ENCODE results near the gene FAM210B. TPM values are rescaled to one million over a fixed set of nuclear protein-coding genes. Genes with fewer than 3 reads are reported as not detected.

FAM210B gene
- total RNA-seq: 38.0 and 46.2 TPM in 2 replicates

GRCh38 chr20:56358600-56359211 is at the start of gene FAM210B:
TSS of gene FAM210B (plus strand) at chr20:56358974. CDS start at chr20:56359006, 32 bp downstream.
- H3K4me3 ChIP-seq (ENCODE audit: low read depth, low read length): peak within 1 kb of the TSS; percentile 83
- TF ChIP-seq, protein P1, sequence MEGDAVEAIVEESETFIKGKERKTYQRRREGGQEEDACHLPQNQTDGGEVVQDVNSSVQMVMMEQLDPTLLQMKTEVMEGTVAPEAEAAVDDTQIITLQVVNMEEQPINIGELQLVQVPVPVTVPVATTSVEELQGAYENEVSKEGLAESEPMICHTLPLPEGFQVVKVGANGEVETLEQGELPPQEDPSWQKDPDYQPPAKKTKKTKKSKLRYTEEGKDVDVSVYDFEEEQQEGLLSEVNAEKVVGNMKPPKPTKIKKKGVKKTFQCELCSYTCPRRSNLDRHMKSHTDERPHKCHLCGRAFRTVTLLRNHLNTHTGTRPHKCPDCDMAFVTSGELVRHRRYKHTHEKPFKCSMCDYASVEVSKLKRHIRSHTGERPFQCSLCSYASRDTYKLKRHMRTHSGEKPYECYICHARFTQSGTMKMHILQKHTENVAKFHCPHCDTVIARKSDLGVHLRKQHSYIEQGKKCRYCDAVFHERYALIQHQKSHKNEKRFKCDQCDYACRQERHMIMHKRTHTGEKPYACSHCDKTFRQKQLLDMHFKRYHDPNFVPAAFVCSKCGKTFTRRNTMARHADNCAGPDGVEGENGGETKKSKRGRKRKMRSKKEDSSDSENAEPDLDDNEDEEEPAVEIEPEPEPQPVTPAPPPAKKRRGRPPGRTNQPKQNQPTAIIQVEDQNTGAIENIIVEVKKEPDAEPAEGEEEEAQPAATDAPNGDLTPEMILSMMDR (IDR thresholded peaks at IDR 0.05; ENCODE audit: insufficient read depth, low read depth, low read length): no peak
- peak; percentile 89 for DNase-seq (ENCODE audit: low read depth)

GRCh38 chr20:56316051-56316450 is 42.7 kb upstream of the FAM210B start:
- H3K4me3 ChIP-seq (ENCODE audit: low read depth, low read length): no peak overlapping the region
- TF ChIP-seq, protein P1 (IDR thresholded peaks at IDR 0.05; ENCODE audit: insufficient read depth, low read depth, low read length): no peak
- no peak for DNase-seq (ENCODE audit: low read depth)

DNA sequence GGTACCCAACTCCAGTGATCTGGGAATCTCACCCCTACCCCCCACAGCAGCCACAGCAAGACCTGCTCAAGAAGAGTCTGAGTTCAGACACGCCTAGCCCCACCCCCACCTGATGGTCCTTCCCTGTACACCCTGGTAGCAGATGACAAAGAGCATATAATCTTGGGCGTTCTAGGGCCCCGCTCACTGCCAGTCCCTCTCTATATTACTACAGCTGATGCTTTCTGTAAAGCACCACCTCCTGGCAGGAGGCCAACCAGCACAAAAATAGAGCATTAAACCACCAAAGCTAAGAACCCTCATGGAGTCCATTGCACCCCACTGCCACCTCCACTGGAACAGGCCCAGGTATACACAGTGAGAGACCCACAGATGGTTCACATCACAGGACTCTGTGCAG is 42.3 kb upstream of the FAM210B start:
- TF ChIP-seq, protein P1 (IDR thresholded peaks at IDR 0.05; ENCODE audit: insufficient read depth, low read depth, low read length): no peak
- no peak overlapping the region for H3K4me3 ChIP-seq (ENCODE audit: low read depth, low read length)

DNA sequence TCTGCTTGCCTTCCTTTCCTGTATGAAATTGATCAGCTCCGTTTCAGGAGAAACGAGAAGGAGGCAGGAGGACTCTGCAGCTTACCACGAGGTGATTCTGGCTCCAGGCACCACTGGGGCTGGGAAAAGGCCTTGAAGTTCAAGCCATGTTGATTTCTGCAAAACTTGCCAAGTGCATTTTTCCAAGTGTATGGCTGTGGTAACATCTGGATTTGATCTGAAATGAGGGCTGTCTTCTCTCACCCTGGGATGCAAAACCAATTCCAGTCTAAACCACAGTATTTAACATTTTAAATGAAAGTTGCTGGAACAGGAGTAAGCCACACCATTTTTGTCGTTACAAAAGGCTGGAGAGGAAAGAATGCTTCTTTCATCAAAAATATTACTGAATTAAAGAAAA is 36.1 kb upstream of the FAM210B start:
- H3K4me3 ChIP-seq (ENCODE audit: low read depth, low read length): no peak overlapping the region
- no peak for DNase-seq (ENCODE audit: low read depth)
- TF ChIP-seq, protein P1 (IDR thresholded peaks at IDR 0.05; ENCODE audit: insufficient read depth, low read depth, low read length): no peak

More for the DNA sequence above, 42.3 kb upstream of the FAM210B start:
- no peak for DNase-seq (ENCODE audit: low read depth)

- no peak for DNase-seq (ENCODE audit: low read depth)
- TF ChIP-seq, protein P1 (IDR thresholded peaks at IDR 0.05; ENCODE audit: insufficient read depth, low read depth, low read length): no peak
- H3K4me3 ChIP-seq (ENCODE audit: low read depth, low read length): no peak overlapping the region
Measured at GRCh38 chr20:56323206-56323605, 35.6 kb upstream of the FAM210B start.

DNA sequence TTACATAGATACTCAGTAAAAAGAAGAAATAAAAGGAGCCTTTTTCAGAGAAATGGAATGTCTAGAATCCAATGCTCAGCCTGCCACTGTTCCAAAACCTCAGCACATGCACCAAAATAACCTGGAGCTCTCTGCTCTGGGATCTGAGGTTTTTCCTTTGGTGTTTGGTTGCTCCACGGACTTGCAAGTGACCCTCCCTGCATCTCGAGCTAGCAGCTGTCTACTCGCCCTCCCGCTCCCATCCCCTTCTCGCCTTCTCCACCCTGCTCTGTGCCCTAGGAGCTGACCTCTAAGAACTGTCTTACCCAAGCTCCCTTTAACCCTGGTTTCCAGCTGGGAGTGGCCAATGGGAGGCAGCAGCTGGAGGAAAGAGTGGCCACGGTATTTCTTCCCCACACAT is 35.1 kb upstream of the FAM210B start:
- TF ChIP-seq, protein P1 (IDR thresholded peaks at IDR 0.05; ENCODE audit: insufficient read depth, low read depth, low read length): no peak
- no peak for DNase-seq (ENCODE audit: low read depth)

DNA sequence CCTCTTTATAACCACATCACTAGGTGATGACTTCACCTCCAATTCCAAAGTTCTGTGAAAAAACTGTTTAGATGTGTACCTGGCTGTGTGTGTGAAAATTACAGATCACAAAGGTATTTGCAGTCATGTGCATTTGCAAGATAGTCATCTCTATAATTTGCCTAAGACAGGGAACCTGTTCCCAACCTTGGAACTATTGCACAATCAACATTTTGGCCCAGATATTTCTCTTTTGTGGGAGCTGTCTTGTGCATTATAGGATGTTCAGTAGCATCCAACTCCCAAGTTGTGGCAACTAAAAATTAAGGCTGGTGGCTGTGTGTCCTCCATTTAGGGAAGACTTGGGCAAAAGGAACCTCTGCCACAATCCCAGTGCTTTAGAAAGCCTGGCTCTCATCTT is 34.0 kb upstream of the FAM210B start:
- no peak overlapping the region for H3K4me3 ChIP-seq (ENCODE audit: low read depth, low read length)
- TF ChIP-seq, protein P1 (IDR thresholded peaks at IDR 0.05; ENCODE audit: insufficient read depth, low read depth, low read length): no peak
- DNase-seq (ENCODE audit: low read depth): no peak

More for the DNA sequence above, 35.1 kb upstream of the FAM210B start:
- H3K4me3 ChIP-seq (ENCODE audit: low read depth, low read length): no peak overlapping the region

Measured in fibroblast of villous mesenchyme (primary cell).